DND-41 (cell line): ENCODE results near the gene NARF.
"Not testable (repeated sequence)": the region's sequence is repeated elsewhere in the genome, so short reads cannot be mapped to it uniquely, and the experiment has no call there.

Experiments
- ATAC-seq: fragments of 200-7000 bp; cut with Tn5 transposase; 3 replicates; pipeline ENCODE4 v1.9.1; 2021; ENCODE audit warnings: low read depth; ENCODE audit not compliant: insufficient read depth
- DNase-seq: peaks from one replicate; pipeline ENCODE4 v3.0.0-alpha.2; 2020
- H2AFZ ChIP-seq: 2 replicates; pipeline ENCODE4 v1.6.0; 2012; ENCODE audit warnings: low read depth, low read length
- H3K27ac ChIP-seq: 2 replicates; pipeline ENCODE4 v1.5.1; 2012; ENCODE audit warnings: low read length, inconsistent platforms
- H3K27me3 ChIP-seq: fragments of 200-600 bp; sonication (generic); 2 replicates; pipeline ENCODE4 v1.6.0; 2012; ENCODE audit warnings: low read length, mild to moderate bottlenecking, inconsistent platforms; ENCODE audit not compliant: insufficient read depth, poor library complexity
- H3K36me3 ChIP-seq: 2 replicates; pipeline ENCODE4 v1.5.1; 2012; ENCODE audit warnings: low read length, inconsistent platforms; ENCODE audit not compliant: insufficient read depth
- H3K4me1 ChIP-seq: 2 replicates; pipeline ENCODE4 v1.5.1; 2012; ENCODE audit warnings: mild to moderate bottlenecking, low read length; ENCODE audit not compliant: insufficient read depth
- H3K4me2 ChIP-seq: 2 replicates; pipeline ENCODE4 v1.6.0; 2012; ENCODE audit warnings: mild to moderate bottlenecking, moderate library complexity, low read length, inconsistent platforms; ENCODE audit not compliant: insufficient read depth
- H3K4me3 ChIP-seq, 2 experiments: fragments of 200-600 bp in 1 of 2; shearing (Covaris generic) in 1 of 2; 2 replicates each; pipeline ENCODE4 v1.5.1; 2012 to 2016; ENCODE audit warnings: inconsistent platforms in 2 of 2, low read length in 2 of 2, mild to moderate bottlenecking in 2 of 2, low read depth in 1 of 2, moderate library complexity in 1 of 2
- H3K79me2 ChIP-seq: 2 replicates; pipeline ENCODE4 v1.6.0; 2012; ENCODE audit warnings: low read length, inconsistent platforms; ENCODE audit not compliant: insufficient read depth
- H3K9ac ChIP-seq: 2 replicates; pipeline ENCODE4 v1.6.0; 2012; ENCODE audit warnings: low read depth, mild to moderate bottlenecking, inconsistent platforms, low read length, moderate library complexity
- H3K9me3 ChIP-seq: 2 replicates; pipeline ENCODE4 v1.5.1; 2012; ENCODE audit warnings: low read length, moderate library complexity, mild to moderate bottlenecking, inconsistent platforms; ENCODE audit not compliant: insufficient read depth, severe bottlenecking
- H4K20me1 ChIP-seq: 2 replicates; pipeline ENCODE4 v1.6.0; 2012; ENCODE audit warnings: low read length; ENCODE audit not compliant: insufficient read depth
- EZH2 ChIP-seq: IDR thresholded peaks from 3 replicates; pipeline ENCODE4 v1.6.1; 2012; ENCODE audit warnings: borderline replicate concordance, low read depth, mild to moderate bottlenecking, moderate library complexity, low read length, inconsistent platforms; ENCODE audit not compliant: severe bottlenecking
- TF ChIP-seq, protein P1 (sequence below): IDR thresholded peaks from 2 replicates; pipeline ENCODE4 v1.5.1; 2012; ENCODE audit warnings: borderline replicate concordance, low read length, moderate library complexity, mild to moderate bottlenecking; ENCODE audit not compliant: poor library complexity, severe bottlenecking; ENCODE audit errors: extremely low read depth

Gene NARF

GRCh38 chr17:82505296-82505695 is 46.8 kb downstream of the NARF start:
- H2AFZ ChIP-seq: no peak overlapping the region
- peaks cover 3% of the 10 kb centered on the region; the same call in 1 of the 2 replicates for H3K4me1 ChIP-seq
- ATAC-seq: no peak
- no peaks in the 10 kb centered on the region for H4K20me1 ChIP-seq
- H3K4me2 ChIP-seq: no peak overlapping the region
- TF ChIP-seq EZH2: no peak
- TF ChIP-seq, protein P1, sequence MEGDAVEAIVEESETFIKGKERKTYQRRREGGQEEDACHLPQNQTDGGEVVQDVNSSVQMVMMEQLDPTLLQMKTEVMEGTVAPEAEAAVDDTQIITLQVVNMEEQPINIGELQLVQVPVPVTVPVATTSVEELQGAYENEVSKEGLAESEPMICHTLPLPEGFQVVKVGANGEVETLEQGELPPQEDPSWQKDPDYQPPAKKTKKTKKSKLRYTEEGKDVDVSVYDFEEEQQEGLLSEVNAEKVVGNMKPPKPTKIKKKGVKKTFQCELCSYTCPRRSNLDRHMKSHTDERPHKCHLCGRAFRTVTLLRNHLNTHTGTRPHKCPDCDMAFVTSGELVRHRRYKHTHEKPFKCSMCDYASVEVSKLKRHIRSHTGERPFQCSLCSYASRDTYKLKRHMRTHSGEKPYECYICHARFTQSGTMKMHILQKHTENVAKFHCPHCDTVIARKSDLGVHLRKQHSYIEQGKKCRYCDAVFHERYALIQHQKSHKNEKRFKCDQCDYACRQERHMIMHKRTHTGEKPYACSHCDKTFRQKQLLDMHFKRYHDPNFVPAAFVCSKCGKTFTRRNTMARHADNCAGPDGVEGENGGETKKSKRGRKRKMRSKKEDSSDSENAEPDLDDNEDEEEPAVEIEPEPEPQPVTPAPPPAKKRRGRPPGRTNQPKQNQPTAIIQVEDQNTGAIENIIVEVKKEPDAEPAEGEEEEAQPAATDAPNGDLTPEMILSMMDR: no peak
- no peak overlapping the region for H3K4me3 ChIP-seq
- no peak overlapping the region for H3K9ac ChIP-seq
- H3K79me2 ChIP-seq: no peaks in the 10 kb centered on the region
- H3K27ac ChIP-seq: no peak overlapping the region
- no peaks in the 10 kb centered on the region for H3K27me3 ChIP-seq
- DNase-seq: no peak
- H3K9me3 ChIP-seq: no peaks in the 10 kb centered on the region
- no peaks in the 10 kb centered on the region for H3K36me3 ChIP-seq

DNA sequence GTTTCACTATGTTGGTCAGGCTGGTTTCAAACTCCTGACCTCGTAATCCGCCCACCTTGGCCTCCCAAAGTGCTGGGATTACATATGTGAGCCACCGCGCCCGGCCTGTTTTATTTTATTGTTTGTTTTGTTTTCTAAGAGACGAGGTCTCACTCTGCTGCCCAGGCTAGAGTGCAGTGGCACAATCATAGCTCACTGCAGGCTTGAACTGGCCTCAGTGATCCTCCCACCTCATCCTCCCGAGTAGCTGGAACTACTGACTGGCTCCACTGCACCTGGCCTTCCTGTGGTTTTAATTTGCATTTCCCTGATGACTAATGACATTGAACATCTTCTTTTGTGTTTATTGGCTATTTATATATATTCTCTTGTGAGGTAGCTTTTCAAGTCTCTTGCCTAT is 47.9 kb downstream of the NARF start:
- not testable (repeated sequence) for DNase-seq, H3K27me3 ChIP-seq, H2AFZ ChIP-seq, H3K4me1 ChIP-seq, H3K4me3 ChIP-seq, H3K4me2 ChIP-seq, H3K9me3 ChIP-seq, H3K79me2 ChIP-seq, H4K20me1 ChIP-seq, H3K27ac ChIP-seq, H3K9ac ChIP-seq, H3K36me3 ChIP-seq
- ATAC-seq: peak; percentile 50; the same call in 1 of the 3 replicates

DNA sequence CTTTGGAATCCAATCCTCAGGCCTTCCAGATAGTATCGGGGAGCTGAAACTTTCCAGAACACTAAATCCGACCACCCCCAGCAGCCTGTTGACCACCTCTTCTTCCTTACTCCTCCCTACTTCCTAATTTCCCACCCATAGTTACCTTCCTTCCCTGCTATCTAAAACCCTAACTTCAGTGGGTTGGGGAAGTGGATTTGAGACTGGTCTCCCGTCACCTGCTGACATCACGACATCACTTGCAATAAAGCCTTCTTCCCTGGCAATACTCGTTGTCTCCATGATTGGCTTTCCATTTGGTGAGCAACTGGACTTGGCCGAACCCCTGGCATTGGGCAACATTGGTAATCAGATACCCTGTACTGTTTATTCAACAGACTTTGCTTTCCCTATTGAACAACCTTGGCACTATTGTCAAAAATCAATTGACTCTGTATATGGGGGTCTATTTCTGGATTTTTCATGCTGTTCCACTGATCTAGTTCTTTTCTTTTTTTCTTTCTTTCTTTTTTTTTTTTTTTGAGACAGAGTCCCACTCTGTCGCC is 49.2 kb downstream of the NARF start:
- ATAC-seq: no peak
- H2AFZ ChIP-seq: no peak overlapping the region
- TF ChIP-seq, protein P1: no peak
- TF ChIP-seq EZH2: no peak
- H3K9me3 ChIP-seq: no peaks in the 10 kb centered on the region
- no peak overlapping the region for H3K4me3 ChIP-seq
- H3K27ac ChIP-seq: no peak overlapping the region
- no peak overlapping the region for H3K4me2 ChIP-seq
- no peak for DNase-seq
- peaks cover 3% of the 10 kb centered on the region; the same call in 1 of the 2 replicates for H3K4me1 ChIP-seq
- H4K20me1 ChIP-seq: no peaks in the 10 kb centered on the region
- no peaks in the 10 kb centered on the region for H3K27me3 ChIP-seq
- H3K79me2 ChIP-seq: no peaks in the 10 kb centered on the region
- H3K36me3 ChIP-seq: no peaks in the 10 kb centered on the region
- H3K9ac ChIP-seq: no peak overlapping the region

GRCh38 chr17:82511642-82512041 is 53.1 kb downstream of the NARF start:
- H3K9me3 ChIP-seq, H3K27me3 ChIP-seq, H3K4me2 ChIP-seq, ATAC-seq, H3K36me3 ChIP-seq, H3K4me1 ChIP-seq, H3K27ac ChIP-seq, H3K4me3 ChIP-seq, H3K9ac ChIP-seq, H4K20me1 ChIP-seq, DNase-seq, H2AFZ ChIP-seq, H3K79me2 ChIP-seq: not testable (repeated sequence)

DNA sequence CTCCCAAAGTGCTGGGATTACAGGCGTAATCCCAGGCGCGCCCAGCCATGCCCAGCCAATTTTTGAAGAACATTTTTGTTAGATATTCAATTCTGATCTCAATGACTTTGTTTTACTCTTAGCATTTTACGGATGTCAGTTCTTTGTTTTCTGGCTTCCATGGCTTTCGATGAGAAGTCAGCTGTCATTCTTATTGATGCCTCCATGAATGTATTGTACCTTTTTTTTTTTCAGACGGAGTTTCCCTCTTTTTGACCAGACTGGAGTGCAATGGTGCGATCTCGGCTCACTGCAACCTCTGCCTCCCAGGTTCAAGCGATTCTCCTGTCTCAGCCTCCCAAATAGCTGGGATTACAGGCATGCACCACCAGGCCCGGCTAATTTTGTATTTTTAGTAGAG is 55.3 kb downstream of the NARF start:
- H3K4me2 ChIP-seq, H3K36me3 ChIP-seq, H3K79me2 ChIP-seq, H2AFZ ChIP-seq, H3K9ac ChIP-seq, H3K4me3 ChIP-seq, H4K20me1 ChIP-seq, ATAC-seq, DNase-seq, H3K4me1 ChIP-seq, H3K9me3 ChIP-seq, H3K27ac ChIP-seq, H3K27me3 ChIP-seq: not testable (repeated sequence)
